NOMO-1 treated with DMSO at 0.1 percent for 48 hours (cell line): ENCODE measurements around the gene MEIS2.

ENCODE experiments used
- DNase-seq: peaks from one replicate; lab custom pipeline; 2025; ENCODE audit not compliant: unreplicated experiment; lab: John Stamatoyannopoulos, UW

Gene MEIS2

GRCh38 chr15:36966708-36967107 lies 133.6 kb downstream of the MEIS2 start:
- no peak for DNase-seq

- no peak for DNase-seq
Measured at GRCh38 chr15:36965570-36966342, 134.6 kb downstream of the MEIS2 start.

GRCh38 chr15:36964626-36965025 lies 135.7 kb downstream of the MEIS2 start:
- DNase-seq: no peak

- no peak for DNase-seq
Measured at GRCh38 chr15:36961956-36962355, 138.4 kb downstream of the MEIS2 start.

GRCh38 chr15:36960947-36961227 lies 139.5 kb downstream of the MEIS2 start:
- no peak for DNase-seq

GRCh38 chr15:36960179-36960946 lies 140.0 kb downstream of the MEIS2 start:
- peak; percentile 61 for DNase-seq

- DNase-seq: no peak
Measured at GRCh38 chr15:36959746-36960145, 140.6 kb downstream of the MEIS2 start.

- DNase-seq: no peak
Measured at GRCh38 chr15:36958606-36959005, 141.7 kb downstream of the MEIS2 start.

- DNase-seq: no peak
Measured at GRCh38 chr15:36954486-36954885, 145.9 kb downstream of the MEIS2 start.

GRCh38 chr15:36953346-36953745 lies 147.0 kb downstream of the MEIS2 start:
- no peak for DNase-seq

- no peak for DNase-seq
Measured at GRCh38 chr15:36951731-36952247, 148.6 kb downstream of the MEIS2 start.

- DNase-seq: no peak
Measured at GRCh38 chr15:36950371-36950770, 150.0 kb downstream of the MEIS2 start.

- DNase-seq: no peak
Measured at GRCh38 chr15:36948982-36949381, 151.4 kb downstream of the MEIS2 start.

GRCh38 chr15:36947035-36947719 lies 153.2 kb downstream of the MEIS2 start:
- no peak for DNase-seq

GRCh38 chr15:36944442-36944841 lies 155.9 kb downstream of the MEIS2 start:
- no peak for DNase-seq

GRCh38 chr15:36943508-36944361 lies 156.6 kb downstream of the MEIS2 start:
- no peak for DNase-seq

- no peak for DNase-seq
Measured at GRCh38 chr15:36942248-36942827, 158.0 kb downstream of the MEIS2 start.

GRCh38 chr15:36941798-36942197 lies 158.6 kb downstream of the MEIS2 start:
- no peak for DNase-seq

GRCh38 chr15:36940636-36941260 lies 159.6 kb downstream of the MEIS2 start:
- no peak for DNase-seq

GRCh38 chr15:36940219-36940618 lies 160.1 kb downstream of the MEIS2 start:
- no peak for DNase-seq
